ENCODE measurements around the gene SKIC8.

SKIC8 gene

GRCh38 chr15:78321786-78322185 lies 22.4 kb upstream of the SKIC8 start:
- no peak for DNase-seq (ENCODE audit: low read depth in 2 of 2)

- DNase-seq (ENCODE audit: low read depth in 2 of 2), result no peak
Measured at GRCh38 chr15:78321041-78321570, 21.7 kb upstream of the SKIC8 start.

- no peak for DNase-seq (ENCODE audit: low read depth in 2 of 2)
Measured at GRCh38 chr15:78320183-78320582, 20.8 kb upstream of the SKIC8 start.

- DNase-seq (ENCODE audit: low read depth in 2 of 2), result no peak
Measured at GRCh38 chr15:78319588-78319987, 20.2 kb upstream of the SKIC8 start.

GRCh38 chr15:78317145-78317836 lies 17.9 kb upstream of the SKIC8 start:
- no peak for DNase-seq (ENCODE audit: low read depth in 2 of 2)

GRCh38 chr15:78316283-78317083 lies 17.1 kb upstream of the SKIC8 start:
- no peak for DNase-seq (ENCODE audit: low read depth in 2 of 2)

GRCh38 chr15:78315686-78316282 lies 16.4 kb upstream of the SKIC8 start:
- no peak for DNase-seq (ENCODE audit: low read depth in 2 of 2)

GRCh38 chr15:78314181-78314581 lies 14.8 kb upstream of the SKIC8 start:
- no peak for DNase-seq (ENCODE audit: low read depth in 2 of 2)

GRCh38 chr15:78313383-78313782 lies 14.0 kb upstream of the SKIC8 start:
- DNase-seq (ENCODE audit: low read depth in 2 of 2), result no peak

GRCh38 chr15:78312957-78313356 lies 13.5 kb upstream of the SKIC8 start:
- DNase-seq (ENCODE audit: low read depth in 2 of 2), result no peak

GRCh38 chr15:78312536-78312935 lies 13.1 kb upstream of the SKIC8 start:
- no peak for DNase-seq (ENCODE audit: low read depth in 2 of 2)

- no peak for DNase-seq (ENCODE audit: low read depth in 2 of 2)
Measured at GRCh38 chr15:78311292-78311691, 11.9 kb upstream of the SKIC8 start.

- DNase-seq (ENCODE audit: low read depth in 2 of 2), result peak; percentile 40 to 41
Measured at GRCh38 chr15:78308422-78309032, 9.1 kb upstream of the SKIC8 start.

- no peak for DNase-seq (ENCODE audit: low read depth in 2 of 2)
Measured at GRCh38 chr15:78307976-78308375, 8.6 kb upstream of the SKIC8 start.

- DNase-seq (ENCODE audit: low read depth in 2 of 2), result no peak
Measured at GRCh38 chr15:78306176-78306774, 6.9 kb upstream of the SKIC8 start.

GRCh38 chr15:78304216-78305066 lies 5.0 kb upstream of the SKIC8 start:
- DNase-seq (ENCODE audit: low read depth in 2 of 2), result no peak

- DNase-seq (ENCODE audit: low read depth in 2 of 2), result no peak
Measured at GRCh38 chr15:78302579-78303312, 3.3 kb upstream of the SKIC8 start.

GRCh38 chr15:78301828-78302227 lies 2.4 kb upstream of the SKIC8 start:
- DNase-seq (ENCODE audit: low read depth in 2 of 2), result no peak

GRCh38 chr15:78301326-78301725 lies 1.9 kb upstream of the SKIC8 start:
- DNase-seq (ENCODE audit: low read depth in 2 of 2), result no peak

GRCh38 chr15:78292219-78292618 lies 7.2 kb downstream of the SKIC8 start:
- DNase-seq (ENCODE audit: low read depth in 2 of 2), result no peak

Measured in stimulated activated CD4-positive, alpha-beta T cell treated with anti-CD3 and anti-CD28 coated beads, Interleukin-15, amount 100 ng/mL, for 48 hours (primary cell).